Heart left ventricle (tissue), 16 donors: Measurements from ENCODE around the gene UBL4A. TPM values are rescaled to one million over a fixed set of nuclear protein-coding genes. Genes with fewer than 3 reads are reported as not detected.

Source experiments
- ATAC-seq, 4 donors: fragments of 200-7000 bp; cut with Tn5 transposase; one replicate each; pipeline ENCODE4 v1.9.1; 2020 to 2022; ENCODE audit warnings: moderate library complexity in 4 of 4, mild to moderate bottlenecking in 3 of 4, moderate number of reproducible peaks in 1 of 4
- DNase-seq, 5 donors: peaks; one replicate each; pipeline ENCODE4 v3.0.0-alpha.2; 2020
- H3K27ac ChIP-seq, 12 donors: fragments of 200-600 bp; sonication (generic) in 4 of 12; one replicate each; pipeline versions ENCODE4 v1.5.0 to v1.8.0; 2016 to 2022; ENCODE audit warnings: mild to moderate bottlenecking in 2 of 12
- H3K27me3 ChIP-seq, 9 donors: fragments of 200-600 bp; sonication (generic) in 2 of 9; one replicate each; pipeline versions ENCODE4 v1.5.1 to v1.8.0; 2016 to 2022; ENCODE audit warnings: mild to moderate bottlenecking in 3 of 9
- H3K36me3 ChIP-seq, 9 donors: fragments of 200-600 bp; sonication (generic) in 2 of 9; one replicate each; pipeline versions ENCODE4 v1.5.0 to v1.8.0; 2018 to 2022; ENCODE audit warnings: mild to moderate bottlenecking in 2 of 9
- H3K4me1 ChIP-seq, 12 donors: fragments of 200-600 bp; sonication (generic) in 4 of 12; one replicate each; pipeline versions ENCODE4 v1.5.0 to v1.8.0; 2016 to 2022; ENCODE audit warnings: mild to moderate bottlenecking in 3 of 12
- H3K4me3 ChIP-seq, 12 donors: fragments of 200-600 bp; sonication (generic) in 4 of 12; one replicate each; pipeline versions ENCODE4 v1.5.0 to v1.8.0; 2017 to 2022; ENCODE audit warnings: mild to moderate bottlenecking in 9 of 12, moderate library complexity in 4 of 12
- H3K9me3 ChIP-seq, 12 donors: fragments of 200-600 bp; sonication (generic) in 4 of 12; one replicate each; pipeline versions ENCODE4 v1.5.0 to v1.8.0; 2016 to 2022; ENCODE audit warnings: mild to moderate bottlenecking in 1 of 12
- CTCF ChIP-seq, 12 donors: fragments of 200-600 bp; sonication (generic) in 4 of 12; IDR thresholded peaks; one replicate each; pipeline versions ENCODE4 v1.5.0 to v1.8.0; 2018 to 2022; ENCODE audit warnings: antibody characterized with exemption in 12 of 12, mild to moderate bottlenecking in 5 of 12
- POLR2A ChIP-seq, 2 donors: fragments of 450-650 bp; IDR thresholded peaks; one replicate each; pipeline ENCODE4 v1.6.1; 2017; ENCODE audit warnings: antibody characterized with exemption in 2 of 2, mild to moderate bottlenecking in 2 of 2, moderate library complexity in 2 of 2
- WGBS, 4 donors: extraction: QIAGEN DNeasy Blood & Tissue Kit in 2 of 4; methylation state at CpG; one replicate each; pipeline versions ENCODE4 v1.1.5 to v1.1.7; 2013 to 2018; 5-methylcytosine and 5-hydroxymethylcytosine counted together
- intact Hi-C, 10 donors: fragments of 100-400 bp; cut with DNase I; formaldehyde crosslinking; loops; one replicate each; pipeline versions ENCODE4 v1.11.1 to v1.14.2; 2022
- polyA plus RNA-seq, 2 donors: library from polyadenylated mRNA; stranded (reverse); fragments of 200-250 nt; gene quantifications; one replicate each; pipeline ENCODE4 v1.2.3, GENCODE V29; 2013
- total RNA-seq, 9 donors: library from RNA; depleted of rRNA in 2 of 9; stranded (reverse); fragments of >200 nt in 2 of 9; fragmentation: NEBNext Ultra II Directional in 3 of 9; extraction: Animal tissue kit (Norgen Biotek cat#: 25700) in 3 of 9; gene quantifications; one replicate each; pipeline versions ENCODE4 v1.1.0 to v1.2.4, GENCODE V29; 2016 to 2023
- donor health status: ischemic (EF 13 %, LVEDD 7.1; RV severe dilation, severe dysfunction).
- donor health status: healthy with polysubstance abuse.
- donor health status: DM: no; HTN: yes; CAD: no.
- donor health status: DM: no; HTN: no; CAD: no.
- donor health status: ischemic (EF 25% LVEDD 6.9; RV normal size, moderate dysfunction).
- donor health status: ischemic (EF 25% LVEDD 5.7; RV mildly dilated, moderate dysfunction).
- donor health status: healthy.
- donor health status: DM: yes; HTN: yes; CAD: no.
- donor health status: ischemic (EF 35%, LVEDD 5.7; RV mildly dilated, moderate dysfunction).
- donor health status: nonischemic (EF 11% LVEDD 7.7; RV severe dilation, severe dysfunction).
- donor health status: DM: yes; HTN: yes; CAD: no.
- donor health status: PGD.
- donor health status: ischemic (EF 29% LVEDD 5.4; RV normal size, mild dysfunction).
- donor health status: nonischemic (EF 23%, LVEDD 6.1; RV moderate dilation, normal function).

The UBL4A gene
- total and polyA plus RNA-seq, 11 donors = 34.6 to 92.8 (median 53.7) TPM

- DNase-seq (peak; percentile 93 to 95 (median 94)), ATAC-seq (peak; percentile 91 to 97 (median 94))
- no peaks in the 10 kb centered on the region for H3K27me3 ChIP-seq
- H3K27ac ChIP-seq = peak within 1 kb of the TSS in 11 of 12 donors; percentile 69 to 88 (median 84)
- peaks cover 0 to 4% (median 0%) of the 10 kb centered on the region in 9 donors for H3K36me3 ChIP-seq
- H3K9me3 ChIP-seq = no peaks in the 10 kb centered on the region
- H3K4me1 ChIP-seq = peaks cover 0 to 17% (median 1%) of the 10 kb centered on the region in 12 donors
- 2 to 55% (median 23%) methylated on average over 39 to 85 of the region's 85 CpGs for WGBS, 4 donors
- TF ChIP-seq POLR2A (IDR thresholded peaks at IDR 0.05) (peak in 1 of 2 donors; percentile 65), CTCF (IDR thresholded peaks at IDR 0.05) (no peak)
- intact Hi-C loops = loop anchor here in 2 of 10 donors (5.0 kb wide), 3 partner anchors 38 to 82 kb away; partner anchors contain the start of genes FAM3A (in 1 of the 2), GDI1 (in 1 of the 2) and RPL10 (in 1 of the 2)
- H3K4me3 ChIP-seq = peak within 1 kb of the TSS; percentile 23 to 67 (median 58)
These were observed 7.4 kb downstream of the UBL4A start, which contains the start of gene LAGE3 for GRCh38 chrX:154478728-154479622. LAGE3 (minus strand) TSS chrX:154479281; CDS start chrX:154478915, 366 bp downstream.

GRCh38 chrX:154477891-154478477 is 8.4 kb downstream of the UBL4A start:
- TF ChIP-seq CTCF (IDR thresholded peaks at IDR 0.05) = no peak
- no peak for TF ChIP-seq POLR2A (IDR thresholded peaks at IDR 0.05)
- Histone ChIP-seq H3K27ac (peak overlapping the region in 9 of 12 donors; percentile 24 to 88 (median 84)), H3K4me1 (peaks cover 0 to 9% (median 0%) of the 10 kb centered on the region in 12 donors), H3K36me3 (no peaks in the 10 kb centered on the region), H3K4me3 (peak overlapping the region; percentile 23 to 67 (median 58)), H3K9me3 (no peaks in the 10 kb centered on the region), H3K27me3 (no peaks in the 10 kb centered on the region)
- 59 to 72% (median 64%) methylated on average over 24 of the region's 24 CpGs for WGBS, 4 donors
- intact Hi-C loops = loop anchor here in 2 of 10 donors (5.0 kb wide), 3 partner anchors 39 to 81 kb away; partner anchors contain the start of genes FAM3A (in 1 of the 2), GDI1 (in 1 of the 2) and RPL10 (in 1 of the 2)
- ATAC-seq (no peak), DNase-seq (no peak)

- ATAC-seq (no peak), DNase-seq (no peak)
- no peaks in the 10 kb centered on the region for H3K9me3 ChIP-seq
- H3K4me1 ChIP-seq = peaks cover 0 to 9% (median 0%) of the 10 kb centered on the region in 12 donors
- H3K36me3 ChIP-seq = peaks cover 0 to under 1% (median 0%) of the 10 kb centered on the region in 9 donors
- H3K27ac ChIP-seq = no peak overlapping the region
- intact Hi-C loops = loop anchor here in 2 of 10 donors (5.0 kb wide), 3 partner anchors 40 to 80 kb away; partner anchors contain the start of genes FAM3A (in 1 of the 2), GDI1 (in 1 of the 2) and RPL10 (in 1 of the 2)
- H3K27me3 ChIP-seq = no peaks in the 10 kb centered on the region
- TF ChIP-seq CTCF (IDR thresholded peaks at IDR 0.05) = no peak
- no peak for TF ChIP-seq POLR2A (IDR thresholded peaks at IDR 0.05)
- H3K4me3 ChIP-seq = no peak overlapping the region
- WGBS, 4 donors = 84 to 91% (median 84%) methylated on average over 8 of the region's 8 CpGs
These were observed 9.6 kb downstream of the UBL4A start for GRCh38 chrX:154476821-154477220.
